ENCODE measurements around the gene NUDT21. TPM values are rescaled to one million over a fixed set of nuclear protein-coding genes. Genes with fewer than 3 reads are reported as not detected.

Gene NUDT21
- total and polyA plus RNA-seq, 2 of the 8 experiments (the other 6 are each of a cell fraction or from before 2014, with no cell fraction given) = 78.1 to 277 TPM

GRCh38 chr16:56447286-56447685, 3.8 kb downstream of the NUDT21 start (continued):
- no peak for TF ChIP-seq CHD7 (IDR thresholded peaks at IDR 0.05; ENCODE audit: insufficient replicate concordance, low read length)
- TF ChIP-seq KDM1A (IDR thresholded peaks at IDR 0.05; ENCODE audit: borderline replicate concordance, low read length) = no peak
- no peak for TF ChIP-seq TAF7 (optimal IDR thresholded peaks at IDR 0.05; ENCODE audit: borderline replicate concordance, low read depth, low read length)
- no peak for TF ChIP-seq MAX (IDR thresholded peaks at IDR 0.05)
- no peak for TF ChIP-seq RFX5 (IDR thresholded peaks at IDR 0.05; ENCODE audit: borderline replicate concordance, low read depth, low read length)
- TF ChIP-seq KDM4A (IDR thresholded peaks at IDR 0.05; ENCODE audit: low read depth, low read length, severe bottlenecking) = no peak

Data from H1 (cell line).